ENCODE results near the gene SELENOI.
A peak's percentile ranks its signal among the peaks of the same experiment; 100 is the strongest.

Gene SELENOI

GRCh38 chr2:26396734-26397298, 50.9 kb downstream of the SELENOI start:
- no peak for FAIRE-seq
- TF ChIP-seq CTCF (IDR thresholded peaks at IDR 0.05; ENCODE audit: insufficient read depth, missing control alignments), result no peak
- no peak for DNase-seq (ENCODE audit: insufficient read length, low spot score)

GRCh38 chr2:26399771-26400376, 53.9 kb downstream of the SELENOI start:
- FAIRE-seq, result no peak
- no peak for TF ChIP-seq CTCF (IDR thresholded peaks at IDR 0.05; ENCODE audit: insufficient read depth, missing control alignments)
- DNase-seq (ENCODE audit: insufficient read length, low spot score), result no peak

- no peak for TF ChIP-seq CTCF (IDR thresholded peaks at IDR 0.05; ENCODE audit: insufficient read depth, missing control alignments)
- FAIRE-seq (no peak), DNase-seq (ENCODE audit: insufficient read length, low spot score) (no peak)
Observed at GRCh38 chr2:26400723-26401122, 54.8 kb downstream of the SELENOI start.

- TF ChIP-seq CTCF (IDR thresholded peaks at IDR 0.05; ENCODE audit: insufficient read depth, missing control alignments), result no peak
- FAIRE-seq, result no peak
- DNase-seq (ENCODE audit: insufficient read length, low spot score), result peak; percentile 74
Observed at GRCh38 chr2:26401739-26402541, 56.0 kb downstream of the SELENOI start, which contains the start of gene DRC1. DRC1 (plus strand) TSS chr2:26401920; CDS start chr2:26401990, 70 bp downstream.

GRCh38 chr2:26407526-26407925, 61.6 kb downstream of the SELENOI start:
- TF ChIP-seq CTCF (IDR thresholded peaks at IDR 0.05; ENCODE audit: insufficient read depth, missing control alignments), result no peak
- no peak for DNase-seq (ENCODE audit: insufficient read length, low spot score)
- no peak for FAIRE-seq

GRCh38 chr2:26409785-26410184, 63.8 kb downstream of the SELENOI start:
- FAIRE-seq (no peak), DNase-seq (ENCODE audit: insufficient read length, low spot score) (no peak)
- TF ChIP-seq CTCF (IDR thresholded peaks at IDR 0.05; ENCODE audit: insufficient read depth, missing control alignments), result no peak
